ENCODE results near the gene CROT. TPM values are rescaled to one million over a fixed set of nuclear protein-coding genes. Genes with fewer than 3 reads are reported as not detected.

The CROT gene, protein sequence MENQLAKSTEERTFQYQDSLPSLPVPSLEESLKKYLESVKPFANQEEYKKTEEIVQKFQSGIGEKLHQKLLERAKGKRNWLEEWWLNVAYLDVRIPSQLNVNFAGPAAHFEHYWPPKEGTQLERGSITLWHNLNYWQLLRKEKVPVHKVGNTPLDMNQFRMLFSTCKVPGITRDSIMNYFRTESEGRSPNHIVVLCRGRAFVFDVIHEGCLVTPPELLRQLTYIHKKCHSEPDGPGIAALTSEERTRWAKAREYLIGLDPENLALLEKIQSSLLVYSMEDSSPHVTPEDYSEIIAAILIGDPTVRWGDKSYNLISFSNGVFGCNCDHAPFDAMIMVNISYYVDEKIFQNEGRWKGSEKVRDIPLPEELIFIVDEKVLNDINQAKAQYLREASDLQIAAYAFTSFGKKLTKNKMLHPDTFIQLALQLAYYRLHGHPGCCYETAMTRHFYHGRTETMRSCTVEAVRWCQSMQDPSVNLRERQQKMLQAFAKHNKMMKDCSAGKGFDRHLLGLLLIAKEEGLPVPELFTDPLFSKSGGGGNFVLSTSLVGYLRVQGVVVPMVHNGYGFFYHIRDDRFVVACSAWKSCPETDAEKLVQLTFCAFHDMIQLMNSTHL
- total RNA-seq = 18.5 and 20.1 TPM in 2 replicates
- long read RNA-seq, transcript CROT-201 (18 exons, 3,175 nt) = major isoform, 25 of 47 reads
- long read RNA-seq, partial matches to known transcripts = 4 of 47 reads
- long read RNA-seq, other reads (novel, unspliced or antisense) = 14 of 47 reads

DNA sequence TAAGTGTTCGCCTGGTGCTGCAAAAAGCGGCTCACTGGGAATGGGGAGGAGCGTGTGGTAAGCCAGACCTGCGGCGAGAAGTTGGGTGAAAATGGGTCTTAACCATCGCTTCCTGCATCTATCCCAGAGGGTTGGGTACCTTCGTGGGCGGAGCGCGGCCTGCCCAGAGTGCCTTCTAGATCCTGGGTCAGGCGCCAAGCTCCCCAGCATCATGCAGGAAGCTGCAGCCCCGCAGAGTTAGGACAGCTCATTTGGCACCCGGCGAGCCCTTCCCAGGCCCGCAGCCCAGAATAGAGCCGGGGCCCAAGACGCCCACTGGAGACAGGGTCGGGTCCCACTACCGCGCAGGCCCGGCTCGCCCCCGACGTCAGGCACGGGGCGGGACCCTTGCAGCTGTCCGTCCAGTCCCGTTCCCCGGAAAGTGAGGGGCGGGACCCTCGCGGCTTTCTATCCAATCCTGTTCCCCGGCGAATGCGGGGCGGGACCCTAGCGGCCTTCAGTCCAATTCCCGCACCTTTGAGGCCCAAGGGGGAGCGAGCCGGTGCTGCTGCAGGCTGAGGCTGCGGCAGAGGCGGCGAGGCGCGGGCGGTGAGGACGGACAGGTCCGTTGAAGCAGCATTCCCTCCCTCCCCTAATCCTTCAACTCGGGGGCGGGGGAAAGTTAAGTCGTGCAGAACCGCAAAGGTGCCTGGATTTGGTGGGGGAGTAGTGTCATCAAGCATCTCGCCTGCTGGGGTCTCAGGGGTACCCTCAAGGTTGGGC lies at the start of gene CROT:
TSS of gene CROT (plus strand) at position 499 of the 762 bp plus-strand sequence. CDS start 3,405 bp downstream, outside the sequence.
- peaks cover 6% of the 10 kb centered on the region for H3K9me3 Mint-ChIP-seq
- H3K27ac Mint-ChIP-seq (ENCODE audit: unreplicated experiment) = peak within 1 kb of the TSS; percentile 90
- peak within 1 kb of the TSS; percentile 93 for H3K4me3 Mint-ChIP-seq
- peak; percentile 89 for DNase-seq (ENCODE audit: low read depth, low spot score)
- peaks cover 43% of the 10 kb centered on the region for H3K4me1 Mint-ChIP-seq
- no peaks in the 10 kb centered on the region for H3K27me3 Mint-ChIP-seq (ENCODE audit: low read depth)
- TF ChIP-seq, protein P1, sequence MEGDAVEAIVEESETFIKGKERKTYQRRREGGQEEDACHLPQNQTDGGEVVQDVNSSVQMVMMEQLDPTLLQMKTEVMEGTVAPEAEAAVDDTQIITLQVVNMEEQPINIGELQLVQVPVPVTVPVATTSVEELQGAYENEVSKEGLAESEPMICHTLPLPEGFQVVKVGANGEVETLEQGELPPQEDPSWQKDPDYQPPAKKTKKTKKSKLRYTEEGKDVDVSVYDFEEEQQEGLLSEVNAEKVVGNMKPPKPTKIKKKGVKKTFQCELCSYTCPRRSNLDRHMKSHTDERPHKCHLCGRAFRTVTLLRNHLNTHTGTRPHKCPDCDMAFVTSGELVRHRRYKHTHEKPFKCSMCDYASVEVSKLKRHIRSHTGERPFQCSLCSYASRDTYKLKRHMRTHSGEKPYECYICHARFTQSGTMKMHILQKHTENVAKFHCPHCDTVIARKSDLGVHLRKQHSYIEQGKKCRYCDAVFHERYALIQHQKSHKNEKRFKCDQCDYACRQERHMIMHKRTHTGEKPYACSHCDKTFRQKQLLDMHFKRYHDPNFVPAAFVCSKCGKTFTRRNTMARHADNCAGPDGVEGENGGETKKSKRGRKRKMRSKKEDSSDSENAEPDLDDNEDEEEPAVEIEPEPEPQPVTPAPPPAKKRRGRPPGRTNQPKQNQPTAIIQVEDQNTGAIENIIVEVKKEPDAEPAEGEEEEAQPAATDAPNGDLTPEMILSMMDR (conservative IDR thresholded peaks at IDR 0.05) = peak; percentile 21
- peaks cover 38% of the 10 kb centered on the region for H3K36me3 Mint-ChIP-seq (ENCODE audit: low read depth)

DNA sequence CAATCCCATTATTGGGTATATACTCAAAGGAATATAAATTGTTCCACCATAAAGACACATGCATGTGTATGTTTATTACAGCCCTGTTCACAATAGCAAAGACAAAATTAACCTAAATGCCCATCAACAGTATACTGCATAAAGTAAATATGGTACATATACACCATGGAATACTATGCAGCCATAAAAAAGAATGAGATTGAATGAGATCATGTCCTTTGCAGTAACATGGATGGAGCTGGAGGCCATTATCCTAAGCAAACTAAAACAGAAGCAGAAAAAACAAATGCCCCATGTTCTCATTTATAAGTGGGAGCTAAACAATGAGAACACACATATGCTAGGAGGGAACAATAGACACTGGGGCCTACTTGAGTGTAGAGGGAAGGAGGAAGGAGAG lies 44.7 kb upstream of the CROT start:
- peaks cover 27% of the 10 kb centered on the region for H3K9me3 Mint-ChIP-seq
- peaks cover 5% of the 10 kb centered on the region for H3K36me3 Mint-ChIP-seq (ENCODE audit: low read depth)
- TF ChIP-seq, protein P1 (conservative IDR thresholded peaks at IDR 0.05) = no peak
- H3K27ac Mint-ChIP-seq (ENCODE audit: unreplicated experiment) = no peak overlapping the region
- no peak overlapping the region for H3K4me3 Mint-ChIP-seq
- no peaks in the 10 kb centered on the region for H3K27me3 Mint-ChIP-seq (ENCODE audit: low read depth)
- no peak for DNase-seq (ENCODE audit: low read depth, low spot score)
- no peaks in the 10 kb centered on the region for H3K4me1 Mint-ChIP-seq

DNA sequence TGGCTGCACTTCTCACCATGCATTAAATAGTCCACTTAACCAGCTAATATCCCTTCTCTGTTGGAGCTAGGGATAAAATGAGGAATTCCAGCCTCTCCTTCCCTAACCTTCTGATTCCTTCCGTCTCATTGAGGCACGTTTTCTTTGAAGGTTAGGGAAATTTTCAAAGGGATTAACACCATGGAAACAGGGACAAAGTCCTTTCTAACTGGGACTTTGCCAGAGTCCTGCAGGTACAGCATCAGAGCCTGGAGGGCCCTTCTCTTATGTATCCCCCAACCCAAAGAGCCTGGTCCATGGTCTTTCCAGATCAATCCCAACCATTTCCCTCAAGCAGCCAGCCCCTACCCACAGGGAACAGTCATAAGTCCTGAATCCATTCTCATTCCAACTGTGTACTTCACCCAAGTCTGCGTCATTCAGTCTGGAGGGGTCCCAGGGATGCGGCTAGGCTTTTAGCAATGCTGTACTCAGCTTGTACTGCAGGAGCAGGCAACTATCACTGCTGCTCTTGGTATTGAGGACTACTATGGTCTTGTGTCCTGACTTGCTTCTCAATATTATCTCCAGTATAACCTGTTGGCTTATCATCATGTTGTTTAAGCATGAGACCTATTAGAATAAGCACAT lies 34.6 kb upstream of the CROT start:
- no peaks in the 10 kb centered on the region for H3K27me3 Mint-ChIP-seq (ENCODE audit: low read depth)
- TF ChIP-seq, protein P1 (conservative IDR thresholded peaks at IDR 0.05) = no peak
- H3K9me3 Mint-ChIP-seq = peaks cover 5% of the 10 kb centered on the region
- DNase-seq (ENCODE audit: low read depth, low spot score) = no peak
- H3K4me3 Mint-ChIP-seq = no peak overlapping the region
- H3K36me3 Mint-ChIP-seq (ENCODE audit: low read depth) = no peaks in the 10 kb centered on the region
- H3K27ac Mint-ChIP-seq (ENCODE audit: unreplicated experiment) = no peak overlapping the region
- H3K4me1 Mint-ChIP-seq = peaks cover 6% of the 10 kb centered on the region

- Mint-ChIP-seq H3K4me1 (peaks cover 13% of the 10 kb centered on the region), H3K27ac (ENCODE audit: unreplicated experiment) (no peak overlapping the region), H3K9me3 (peaks cover 5% of the 10 kb centered on the region), H3K36me3 (ENCODE audit: low read depth) (no peaks in the 10 kb centered on the region), H3K4me3 (no peak overlapping the region), H3K27me3 (ENCODE audit: low read depth) (no peaks in the 10 kb centered on the region)
- DNase-seq (ENCODE audit: low read depth, low spot score) = peak; percentile 62
- TF ChIP-seq, protein P1 (conservative IDR thresholded peaks at IDR 0.05) = peak; percentile 99
Measured at GRCh38 chr7:87312215-87312865, 33.1 kb upstream of the CROT start.
